ENCODE results near the gene DDX19B.

Gene DDX19B

DNA sequence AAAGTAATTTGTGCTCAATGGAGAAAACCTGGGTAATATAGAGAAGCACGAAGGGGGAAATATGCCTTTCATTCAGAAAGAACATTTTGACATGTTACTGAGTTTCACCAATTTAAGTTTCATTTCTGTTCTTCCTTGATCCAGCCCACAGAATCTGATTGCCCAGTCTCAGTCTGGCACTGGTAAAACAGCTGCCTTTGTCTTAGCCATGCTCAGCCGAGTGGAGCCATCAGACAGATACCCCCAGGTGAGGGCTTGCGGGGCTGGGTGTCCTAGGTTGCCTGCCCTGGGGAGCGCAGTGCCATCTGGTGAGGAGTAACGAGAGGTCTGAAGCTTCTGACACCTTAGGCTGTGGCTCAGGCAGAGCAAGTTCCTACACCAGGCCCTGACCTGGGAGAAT lies 65.4 kb downstream of the DDX19B start:
- no peak for DNase-seq

DNA sequence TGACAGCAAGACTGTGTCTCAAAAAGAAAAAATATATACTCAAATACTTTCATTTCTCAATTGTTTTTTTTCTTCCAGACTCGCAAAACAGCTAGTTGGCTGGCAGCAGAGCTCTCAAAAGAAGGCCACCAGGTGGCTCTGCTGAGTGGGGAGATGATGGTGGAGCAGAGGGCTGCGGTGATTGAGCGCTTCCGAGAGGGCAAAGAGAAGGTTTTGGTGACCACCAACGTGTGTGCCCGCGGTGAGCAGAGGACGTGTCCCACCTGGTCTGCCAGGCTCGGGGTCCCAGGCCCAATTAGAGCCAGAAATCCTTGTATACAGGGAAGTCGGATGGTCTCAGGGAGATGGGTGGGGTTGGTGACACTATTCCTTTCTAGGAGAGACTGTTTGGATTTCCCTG lies 71.2 kb downstream of the DDX19B start:
- DNase-seq = peak; percentile 19

- no peak for DNase-seq
Measured at GRCh38 chr16:70370924-70371323, 71.9 kb downstream of the DDX19B start.

DNA sequence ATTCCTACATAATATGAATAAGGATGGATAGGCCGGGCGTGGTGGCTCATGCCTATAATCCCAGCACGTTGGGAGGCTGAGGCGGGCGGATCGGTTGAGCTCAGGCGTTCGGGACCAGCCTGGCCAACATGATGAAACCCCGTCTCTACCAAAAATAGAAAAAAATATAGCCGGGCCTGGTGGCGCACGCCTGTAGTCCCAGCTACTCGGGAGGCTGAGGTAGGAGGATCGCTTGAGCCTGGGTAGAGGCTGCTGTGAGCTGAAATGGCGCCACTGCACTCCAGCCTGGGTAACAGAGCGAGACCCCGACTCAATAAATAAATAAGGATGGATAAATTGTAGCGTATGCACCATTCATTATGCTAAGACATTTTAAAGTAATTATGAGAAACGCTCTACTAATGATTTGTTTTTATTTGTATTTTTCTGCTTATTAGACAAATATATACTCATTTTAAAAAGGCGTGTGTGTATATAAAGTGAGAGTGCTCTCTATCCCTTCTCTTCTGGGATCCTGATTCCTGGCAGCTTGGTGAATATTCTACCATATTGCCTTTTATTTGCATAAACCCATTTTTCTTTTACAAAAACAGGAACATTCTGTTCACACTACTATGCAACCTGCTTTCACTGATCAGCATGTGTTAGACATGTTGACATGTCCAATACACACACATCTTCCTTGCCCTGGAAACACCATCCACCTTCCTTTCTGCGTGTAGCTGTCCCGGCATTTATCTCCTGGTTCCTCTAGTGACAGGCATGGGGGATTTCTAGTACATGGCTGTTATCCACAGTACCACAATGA lies 74.1 kb downstream of the DDX19B start:
- DNase-seq = no peak

DNA sequence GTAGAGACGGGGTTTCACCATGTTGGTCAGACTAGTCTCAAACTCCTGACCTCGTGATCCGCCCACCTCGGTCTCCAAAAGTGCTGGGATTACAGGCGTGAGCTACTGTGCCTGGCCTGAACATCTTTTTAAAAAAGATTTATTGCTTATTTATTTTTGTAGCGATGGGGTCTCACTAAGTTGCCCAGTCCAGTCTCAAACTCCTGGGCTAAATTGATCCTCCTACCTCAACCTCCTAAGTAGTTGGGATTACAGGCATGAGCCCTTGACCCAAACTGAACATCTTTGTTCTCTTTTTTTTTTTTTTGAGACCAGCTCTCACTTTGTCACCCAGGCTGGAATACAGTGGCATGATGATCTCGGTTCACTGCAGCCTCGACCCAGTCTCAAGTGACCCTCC lies 75.2 kb downstream of the DDX19B start:
- no peak for DNase-seq

- DNase-seq = no peak
Measured at GRCh38 chr16:70375636-70376611, 76.9 kb downstream of the DDX19B start.

GRCh38 chr16:70377782-70378181 lies 78.8 kb downstream of the DDX19B start:
- DNase-seq = no peak

DNA sequence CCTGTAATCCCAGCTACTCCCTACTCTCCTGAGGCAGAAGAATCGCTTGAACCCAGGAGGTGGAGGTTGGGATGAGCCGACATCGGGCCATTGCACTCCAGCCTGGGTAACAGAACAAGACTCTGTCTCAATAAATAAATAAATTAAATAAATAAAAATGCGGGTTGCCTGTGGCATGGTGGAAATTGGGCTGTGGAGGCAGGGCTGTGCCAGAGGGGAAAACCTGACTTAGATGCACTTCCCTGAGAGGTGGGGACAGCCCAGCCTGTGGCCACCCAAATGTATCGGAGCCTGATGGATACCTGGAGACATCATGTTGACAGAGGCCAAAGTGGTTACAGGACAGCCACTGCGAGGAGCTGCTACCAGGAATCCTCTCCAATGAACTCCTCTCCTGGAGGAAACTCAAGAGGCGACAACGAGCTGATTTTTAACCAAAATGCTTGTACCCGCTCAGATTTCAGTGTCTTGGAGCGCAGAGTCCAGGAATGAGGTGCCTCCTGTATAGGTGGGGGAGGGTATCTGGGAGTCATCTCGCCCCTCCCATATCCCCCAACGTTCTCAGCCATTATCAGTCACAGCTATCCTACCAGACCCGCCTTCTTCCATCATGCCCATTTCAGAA lies 80.0 kb downstream of the DDX19B start:
- peak; percentile 12 for DNase-seq

DNA sequence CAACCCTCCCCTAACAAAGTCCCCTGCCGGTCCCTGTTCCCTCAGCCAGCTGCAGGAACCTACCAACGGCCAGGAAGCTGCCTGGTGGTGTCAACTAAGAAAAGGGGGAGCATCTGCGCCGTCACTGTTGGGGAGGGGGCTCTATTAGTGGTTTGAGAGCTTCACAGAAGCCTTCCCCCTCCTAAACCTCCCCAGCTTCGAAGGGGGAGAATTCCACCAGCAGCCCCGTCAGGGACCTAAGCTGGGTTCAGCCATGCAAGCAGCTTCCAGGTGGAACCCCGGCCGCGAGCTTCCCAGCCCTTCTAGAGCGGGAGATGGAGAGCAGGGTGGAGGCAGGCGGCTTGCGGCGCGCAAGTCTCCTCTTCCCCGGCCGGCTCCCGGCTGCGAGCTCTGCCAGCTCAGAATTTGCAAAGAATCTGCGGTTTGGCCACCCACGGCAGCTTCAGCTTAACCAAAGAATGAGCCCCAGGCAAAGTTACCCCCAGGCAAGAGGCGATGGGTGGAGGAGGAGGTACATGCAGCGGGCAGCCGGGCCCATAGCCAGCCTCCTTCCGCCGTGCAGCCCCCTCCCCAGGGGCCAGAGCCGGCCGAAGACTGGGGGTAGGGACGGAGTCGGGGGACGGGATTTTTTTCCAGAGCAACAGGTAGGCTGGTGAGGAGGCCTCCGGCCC lies 81.4 kb downstream of the DDX19B start:
- DNase-seq = peak; percentile 50

DNA sequence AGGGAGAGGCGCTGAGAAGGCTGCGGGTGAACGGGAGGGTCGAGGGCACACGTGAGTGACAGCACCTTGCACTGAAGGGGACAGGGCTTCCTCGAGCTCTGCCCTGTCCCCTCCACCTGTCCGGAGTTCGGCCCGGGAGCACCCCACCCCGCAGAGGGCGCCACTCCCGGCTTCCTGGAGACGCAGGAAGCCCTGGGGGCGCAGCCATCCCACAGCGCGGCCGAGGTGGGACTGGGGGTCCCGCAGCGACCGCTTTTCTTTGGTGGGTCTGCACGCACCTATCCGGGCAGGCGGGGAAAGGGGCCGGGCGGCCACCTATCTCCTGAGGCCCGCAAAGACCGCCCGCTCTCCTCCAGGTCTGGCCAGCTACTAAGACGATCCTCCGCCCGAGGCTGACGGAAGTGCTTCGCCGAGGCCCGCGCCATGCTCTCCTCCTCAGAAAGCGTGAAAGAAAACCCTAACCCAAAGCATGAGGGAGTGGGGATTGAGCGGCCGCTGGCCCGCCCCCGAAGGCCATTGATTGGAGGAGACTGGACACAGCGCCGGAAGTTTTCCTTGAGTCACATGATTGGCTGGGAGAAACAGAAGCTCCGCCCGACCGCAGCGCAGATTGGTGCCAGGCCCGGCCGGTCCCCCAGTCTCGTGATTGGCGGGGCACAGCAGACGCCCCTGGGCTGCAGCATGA lies 82.1 kb downstream of the DDX19B start:
- peak; percentile 98 for DNase-seq

DNA sequence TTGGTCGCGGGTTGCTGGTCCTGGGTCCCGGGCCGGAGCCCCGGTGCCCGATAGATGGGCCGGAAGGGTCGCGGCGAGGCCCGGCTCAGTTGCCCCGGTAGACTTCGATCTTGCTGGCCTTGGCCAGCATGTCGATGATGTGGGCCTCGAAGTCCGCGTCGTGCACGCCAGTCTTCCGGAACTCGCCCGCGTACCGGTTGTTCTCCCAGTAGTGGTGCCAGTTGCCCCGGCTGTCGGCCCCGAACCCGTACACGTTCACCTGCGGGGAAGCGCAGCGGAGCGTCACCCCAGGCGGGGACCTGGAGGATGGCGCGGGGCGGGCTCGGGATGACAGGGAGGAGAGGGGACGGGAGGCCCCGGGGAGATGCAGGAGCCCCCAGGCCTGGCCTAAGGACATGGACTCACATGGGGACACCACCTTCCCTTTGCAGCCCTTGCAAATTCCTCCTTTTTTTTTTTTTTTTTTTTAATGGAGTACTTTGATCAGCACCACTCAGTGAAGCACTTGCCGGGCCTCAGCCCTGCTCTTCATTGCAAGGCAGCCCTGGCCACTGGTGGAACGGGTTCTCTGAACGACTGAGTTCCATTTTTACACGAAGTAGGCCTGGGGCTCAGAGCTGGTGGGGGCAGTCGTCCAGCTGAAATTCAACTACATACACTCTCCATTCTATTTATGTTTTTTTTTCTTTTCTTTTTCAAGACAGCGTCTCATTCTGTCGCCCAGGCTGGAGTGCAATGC lies 82.8 kb downstream of the DDX19B start:
- no peak for DNase-seq

DNA sequence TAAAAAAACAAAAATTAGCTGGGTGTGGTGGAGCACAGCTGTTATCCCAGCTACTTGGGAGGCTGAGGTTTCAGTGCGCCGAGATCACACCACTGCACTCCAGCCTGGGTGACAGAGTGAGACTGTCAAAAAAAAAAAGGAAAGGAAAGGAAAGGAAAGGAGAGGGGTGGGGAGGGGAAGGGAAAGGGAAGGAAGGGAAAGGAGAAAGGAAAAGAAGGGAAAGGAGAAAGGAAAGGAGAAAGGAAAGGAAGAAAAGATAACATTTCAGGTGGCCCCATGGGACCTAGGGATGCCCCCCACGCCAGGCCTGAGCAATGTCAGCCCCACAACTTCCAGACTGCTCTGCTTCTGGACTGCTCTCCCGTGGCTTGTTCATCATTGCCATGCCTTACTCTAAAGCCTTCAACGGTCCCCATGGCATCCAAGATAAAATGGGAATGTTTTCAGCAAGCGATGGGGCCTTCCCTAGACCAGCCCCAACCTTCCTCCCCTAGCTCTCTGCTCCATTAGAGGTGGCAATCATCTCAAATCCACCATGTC lies 84.5 kb downstream of the DDX19B start:
- no peak for DNase-seq

Data from NCI-H82 (cell line).